HEK293 (cell line): Measurements from ENCODE around the gene PRR19.

Experiments
- BCL11A ChIP-seq: fragments of 450-650 bp; formaldehyde crosslinking; IDR thresholded peaks from 2 replicates; pipeline ENCODE4 v1.5.1; 2016; ENCODE audit warnings: low read depth, missing biosample characterization, missing genetic modification characterization
- BCL11B ChIP-seq: fragments of 450-650 bp; formaldehyde crosslinking; IDR thresholded peaks from 2 replicates; pipeline ENCODE4 v1.5.1; 2016; ENCODE audit warnings: low read depth, missing biosample characterization, missing genetic modification characterization
- GFI1B ChIP-seq: fragments of 450-650 bp; formaldehyde crosslinking; IDR thresholded peaks from 2 replicates; pipeline ENCODE4 v1.5.1; 2016; ENCODE audit warnings: missing biosample characterization, missing genetic modification characterization
- KLF7 ChIP-seq: fragments of 450-650 bp; formaldehyde crosslinking; IDR thresholded peaks from 2 replicates; pipeline ENCODE4 v1.5.1; 2016; ENCODE audit warnings: missing biosample characterization, missing genetic modification characterization, borderline replicate concordance
- MZF1 ChIP-seq: fragments of 450-650 bp; formaldehyde crosslinking; IDR thresholded peaks from 2 replicates; pipeline ENCODE4 v1.5.1; 2017; ENCODE audit warnings: missing biosample characterization, missing genetic modification characterization, borderline replicate concordance
- OSR2 ChIP-seq: fragments of 450-650 bp; formaldehyde crosslinking; IDR thresholded peaks from 2 replicates; pipeline ENCODE4 v1.5.1; 2016; ENCODE audit warnings: missing biosample characterization, missing genetic modification characterization
- REPIN1 ChIP-seq: fragments of 450-650 bp; formaldehyde crosslinking; IDR thresholded peaks from 2 replicates; pipeline ENCODE4 v1.5.1; 2017; ENCODE audit warnings: missing biosample characterization, missing genetic modification characterization, low read depth
- SALL2 ChIP-seq: fragments of 450-650 bp; formaldehyde crosslinking; IDR thresholded peaks from 2 replicates; pipeline ENCODE4 v1.5.0; 2017; ENCODE audit warnings: missing biosample characterization, mild to moderate bottlenecking, missing genetic modification characterization, borderline replicate concordance
- SP2 ChIP-seq: fragments of 450-650 bp; formaldehyde crosslinking; IDR thresholded peaks from 2 replicates; pipeline ENCODE4 v1.5.1; 2016; ENCODE audit warnings: missing biosample characterization, missing genetic modification characterization
- SP7 ChIP-seq: fragments of 450-650 bp; formaldehyde crosslinking; IDR thresholded peaks from 2 replicates; pipeline ENCODE4 v1.5.1; 2016; ENCODE audit warnings: missing biosample characterization, missing genetic modification characterization
- YY1 ChIP-seq: fragments of 450-650 bp; formaldehyde crosslinking; IDR thresholded peaks from 2 replicates; pipeline ENCODE4 v1.5.1; 2018; ENCODE audit warnings: missing biosample characterization, missing genetic modification characterization
- ZBTB7A ChIP-seq: fragments of 450-650 bp; formaldehyde crosslinking; IDR thresholded peaks from 2 replicates; pipeline ENCODE4 v1.5.1; 2016; ENCODE audit warnings: low read depth, missing biosample characterization, missing genetic modification characterization
- ZFP41 ChIP-seq: fragments of 450-650 bp; formaldehyde crosslinking; IDR thresholded peaks from 2 replicates; pipeline ENCODE4 v1.5.1; 2016; ENCODE audit warnings: missing biosample characterization, missing genetic modification characterization, borderline replicate concordance
- ZNF157 ChIP-seq: fragments of 450-650 bp; formaldehyde crosslinking; IDR thresholded peaks from 2 replicates; pipeline ENCODE4 v1.5.1; 2016; ENCODE audit warnings: missing biosample characterization, missing genetic modification characterization
- ZNF214 ChIP-seq: fragments of 450-650 bp; formaldehyde crosslinking; IDR thresholded peaks from 2 replicates; pipeline ENCODE4 v1.5.1; 2017; ENCODE audit warnings: missing biosample characterization, mild to moderate bottlenecking, missing genetic modification characterization, borderline replicate concordance
- ZNF266 ChIP-seq: fragments of 450-650 bp; formaldehyde crosslinking; IDR thresholded peaks from 2 replicates; pipeline ENCODE4 v1.5.1; 2016; ENCODE audit warnings: missing biosample characterization, missing genetic modification characterization, low read depth
- ZNF324 ChIP-seq: fragments of 450-650 bp; formaldehyde crosslinking; IDR thresholded peaks from 2 replicates; pipeline ENCODE4 v1.5.1; 2016; ENCODE audit warnings: missing biosample characterization, missing genetic modification characterization
- ZNF350 ChIP-seq: fragments of 450-650 bp; formaldehyde crosslinking; IDR thresholded peaks from 2 replicates; pipeline ENCODE4 v1.5.0; 2017; ENCODE audit warnings: missing biosample characterization, mild to moderate bottlenecking, missing genetic modification characterization
- ZNF433 ChIP-seq: fragments of 450-650 bp; formaldehyde crosslinking; IDR thresholded peaks from 2 replicates; pipeline ENCODE4 v1.5.1; 2016; ENCODE audit warnings: missing biosample characterization, missing genetic modification characterization, low read depth
- ZNF529 ChIP-seq: fragments of 450-650 bp; formaldehyde crosslinking; IDR thresholded peaks from 2 replicates; pipeline ENCODE4 v1.5.1; 2017; ENCODE audit warnings: missing genetic modification characterization, missing biosample characterization; ENCODE audit not compliant: insufficient replicate concordance
- ZNF561 ChIP-seq: fragments of 450-650 bp; IDR thresholded peaks from 2 replicates; pipeline ENCODE4 v1.5.1; 2018; ENCODE audit warnings: missing biosample characterization, missing genetic modification characterization, borderline replicate concordance
- ZNF623 ChIP-seq: fragments of 450-650 bp; formaldehyde crosslinking; IDR thresholded peaks from 2 replicates; pipeline ENCODE4 v1.5.1; 2016; ENCODE audit warnings: missing biosample characterization, missing genetic modification characterization
- ZNF624 ChIP-seq: fragments of 450-650 bp; formaldehyde crosslinking; IDR thresholded peaks from 2 replicates; pipeline ENCODE4 v1.5.1; 2017; ENCODE audit warnings: missing biosample characterization, missing genetic modification characterization
- ZNF664 ChIP-seq: fragments of 450-650 bp; formaldehyde crosslinking; IDR thresholded peaks from 2 replicates; pipeline ENCODE4 v1.5.1; 2016; ENCODE audit warnings: missing biosample characterization, missing genetic modification characterization
- TF ChIP-seq, protein P1 (sequence below): fragments of 450-650 bp; formaldehyde crosslinking; IDR thresholded peaks from 2 replicates; pipeline ENCODE4 v1.5.1; 2016; ENCODE audit warnings: missing biosample characterization, missing genetic modification characterization
- TF ChIP-seq, protein P2 (sequence below): fragments of 450-650 bp; IDR thresholded peaks from 2 replicates; pipeline ENCODE4 v1.5.1; 2018; ENCODE audit warnings: missing biosample characterization, mild to moderate bottlenecking, missing genetic modification characterization
- TF ChIP-seq, protein P3 (sequence below): fragments of 450-650 bp; formaldehyde crosslinking; IDR thresholded peaks from 2 replicates; pipeline ENCODE4 v1.5.1; 2016; ENCODE audit warnings: missing biosample characterization, missing genetic modification characterization
- TF ChIP-seq, protein P4 (sequence below): fragments of 450-650 bp; formaldehyde crosslinking; IDR thresholded peaks from 2 replicates; pipeline ENCODE4 v1.5.1; 2016; ENCODE audit warnings: missing biosample characterization, missing genetic modification characterization
- TF ChIP-seq, protein P5 (sequence below): fragments of 450-650 bp; formaldehyde crosslinking; IDR thresholded peaks from 2 replicates; pipeline ENCODE4 v1.5.1; 2016; ENCODE audit warnings: missing biosample characterization, missing genetic modification characterization

The PRR19 gene

DNA sequence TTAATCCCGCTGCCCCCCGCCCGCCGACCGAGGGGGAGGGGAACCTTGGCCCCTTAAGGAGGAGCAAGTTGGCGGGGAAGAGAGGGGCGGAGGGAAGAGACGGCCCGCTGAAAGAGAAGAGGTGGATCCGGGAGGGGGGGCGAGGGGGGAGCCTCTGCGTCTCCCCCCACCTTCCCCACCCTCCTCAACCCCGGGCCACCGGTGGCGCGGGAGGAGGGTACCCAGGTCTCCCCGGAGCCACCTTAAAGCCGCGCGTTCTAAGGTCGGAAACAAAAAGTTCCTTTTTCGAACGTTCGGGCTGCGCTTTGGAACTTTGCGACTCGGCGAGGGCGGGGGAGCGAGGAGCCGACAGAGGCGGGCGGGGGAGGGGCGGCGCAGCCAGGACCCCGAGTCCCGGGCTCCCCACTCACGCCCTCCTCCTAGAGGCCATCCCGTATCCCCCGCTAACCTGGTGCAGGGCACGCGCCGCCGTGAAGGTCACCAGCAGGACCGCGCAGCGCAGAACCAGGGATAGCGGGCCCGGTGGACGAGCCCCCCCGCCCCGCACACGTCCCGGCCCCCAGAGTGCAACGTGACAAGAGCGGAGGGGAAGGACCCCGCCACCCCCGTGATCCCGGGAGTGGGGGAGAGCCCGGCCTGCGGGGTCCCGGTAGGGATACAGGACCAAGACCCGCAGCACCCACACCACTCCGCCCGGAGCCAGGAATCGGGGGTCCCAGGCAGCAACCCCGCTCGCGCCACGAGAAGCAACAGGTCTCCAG, 47.7 kb upstream of the PRR19 start (continued):
- no peak for TF ChIP-seq ZNF266
- TF ChIP-seq ZNF529 (tag by site-specific recombination): no peak
- no peak; the same call in 1 of the 2 replicates for TF ChIP-seq YY1 (tag by site-specific recombination)
- no peak for TF ChIP-seq ZNF623
- TF ChIP-seq ZNF214: no peak
- TF ChIP-seq, protein P1, sequence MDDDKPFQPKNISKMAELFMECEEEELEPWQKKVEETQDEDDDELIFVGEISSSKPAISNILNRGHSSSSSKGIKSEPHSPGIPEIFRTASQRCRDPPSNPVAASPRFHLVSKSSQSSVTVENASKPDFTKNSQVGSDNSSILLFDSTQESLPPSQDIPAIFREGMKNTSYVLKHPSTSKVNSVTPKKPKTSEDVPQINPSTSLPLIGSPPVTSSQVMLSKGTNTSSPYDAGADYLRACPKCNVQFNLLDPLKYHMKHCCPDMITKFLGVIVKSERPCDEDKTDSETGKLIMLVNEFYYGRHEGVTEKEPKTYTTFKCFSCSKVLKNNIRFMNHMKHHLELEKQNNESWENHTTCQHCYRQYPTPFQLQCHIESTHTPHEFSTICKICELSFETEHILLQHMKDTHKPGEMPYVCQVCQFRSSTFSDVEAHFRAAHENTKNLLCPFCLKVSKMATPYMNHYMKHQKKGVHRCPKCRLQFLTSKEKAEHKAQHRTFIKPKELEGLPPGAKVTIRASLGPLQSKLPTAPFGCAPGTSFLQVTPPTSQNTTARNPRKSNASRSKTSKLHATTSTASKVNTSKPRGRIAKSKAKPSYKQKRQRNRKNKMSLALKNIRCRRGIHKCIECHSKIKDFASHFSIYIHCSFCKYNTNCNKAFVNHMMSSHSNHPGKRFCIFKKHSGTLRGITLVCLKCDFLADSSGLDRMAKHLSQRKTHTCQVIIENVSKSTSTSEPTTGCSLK (tag by site-specific recombination): no peak
- peak; percentile 69; the same call in 1 of the 2 replicates for TF ChIP-seq BCL11B (tag by site-specific recombination)
- TF ChIP-seq, protein P2, sequence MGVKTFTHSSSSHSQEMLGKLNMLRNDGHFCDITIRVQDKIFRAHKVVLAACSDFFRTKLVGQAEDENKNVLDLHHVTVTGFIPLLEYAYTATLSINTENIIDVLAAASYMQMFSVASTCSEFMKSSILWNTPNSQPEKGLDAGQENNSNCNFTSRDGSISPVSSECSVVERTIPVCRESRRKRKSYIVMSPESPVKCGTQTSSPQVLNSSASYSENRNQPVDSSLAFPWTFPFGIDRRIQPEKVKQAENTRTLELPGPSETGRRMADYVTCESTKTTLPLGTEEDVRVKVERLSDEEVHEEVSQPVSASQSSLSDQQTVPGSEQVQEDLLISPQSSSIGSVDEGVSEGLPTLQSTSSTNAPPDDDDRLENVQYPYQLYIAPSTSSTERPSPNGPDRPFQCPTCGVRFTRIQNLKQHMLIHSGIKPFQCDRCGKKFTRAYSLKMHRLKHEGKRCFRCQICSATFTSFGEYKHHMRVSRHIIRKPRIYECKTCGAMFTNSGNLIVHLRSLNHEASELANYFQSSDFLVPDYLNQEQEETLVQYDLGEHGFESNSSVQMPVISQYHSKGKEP (tag by site-specific recombination): 0 out of 2 replicates have a peak, but pooled peaks have one; percentile 12
- TF ChIP-seq, protein P3, sequence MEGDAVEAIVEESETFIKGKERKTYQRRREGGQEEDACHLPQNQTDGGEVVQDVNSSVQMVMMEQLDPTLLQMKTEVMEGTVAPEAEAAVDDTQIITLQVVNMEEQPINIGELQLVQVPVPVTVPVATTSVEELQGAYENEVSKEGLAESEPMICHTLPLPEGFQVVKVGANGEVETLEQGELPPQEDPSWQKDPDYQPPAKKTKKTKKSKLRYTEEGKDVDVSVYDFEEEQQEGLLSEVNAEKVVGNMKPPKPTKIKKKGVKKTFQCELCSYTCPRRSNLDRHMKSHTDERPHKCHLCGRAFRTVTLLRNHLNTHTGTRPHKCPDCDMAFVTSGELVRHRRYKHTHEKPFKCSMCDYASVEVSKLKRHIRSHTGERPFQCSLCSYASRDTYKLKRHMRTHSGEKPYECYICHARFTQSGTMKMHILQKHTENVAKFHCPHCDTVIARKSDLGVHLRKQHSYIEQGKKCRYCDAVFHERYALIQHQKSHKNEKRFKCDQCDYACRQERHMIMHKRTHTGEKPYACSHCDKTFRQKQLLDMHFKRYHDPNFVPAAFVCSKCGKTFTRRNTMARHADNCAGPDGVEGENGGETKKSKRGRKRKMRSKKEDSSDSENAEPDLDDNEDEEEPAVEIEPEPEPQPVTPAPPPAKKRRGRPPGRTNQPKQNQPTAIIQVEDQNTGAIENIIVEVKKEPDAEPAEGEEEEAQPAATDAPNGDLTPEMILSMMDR (tag by site-specific recombination): peak; percentile 86
- TF ChIP-seq GFI1B (tag by site-specific recombination): no peak
- no peak for TF ChIP-seq OSR2 (tag by site-specific recombination)
- TF ChIP-seq, protein P4, sequence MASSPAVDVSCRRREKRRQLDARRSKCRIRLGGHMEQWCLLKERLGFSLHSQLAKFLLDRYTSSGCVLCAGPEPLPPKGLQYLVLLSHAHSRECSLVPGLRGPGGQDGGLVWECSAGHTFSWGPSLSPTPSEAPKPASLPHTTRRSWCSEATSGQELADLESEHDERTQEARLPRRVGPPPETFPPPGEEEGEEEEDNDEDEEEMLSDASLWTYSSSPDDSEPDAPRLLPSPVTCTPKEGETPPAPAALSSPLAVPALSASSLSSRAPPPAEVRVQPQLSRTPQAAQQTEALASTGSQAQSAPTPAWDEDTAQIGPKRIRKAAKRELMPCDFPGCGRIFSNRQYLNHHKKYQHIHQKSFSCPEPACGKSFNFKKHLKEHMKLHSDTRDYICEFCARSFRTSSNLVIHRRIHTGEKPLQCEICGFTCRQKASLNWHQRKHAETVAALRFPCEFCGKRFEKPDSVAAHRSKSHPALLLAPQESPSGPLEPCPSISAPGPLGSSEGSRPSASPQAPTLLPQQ (tag by site-specific recombination): peak; percentile 94
- no peak for TF ChIP-seq ZNF624 (tag by site-specific recombination)
- TF ChIP-seq SALL2 (tag by site-specific recombination): no peak
- TF ChIP-seq BCL11A (tag by site-specific recombination): peak; percentile 45; the same call in 1 of the 2 replicates
- TF ChIP-seq ZNF350 (tag by site-specific recombination): no peak
- TF ChIP-seq, protein P5, sequence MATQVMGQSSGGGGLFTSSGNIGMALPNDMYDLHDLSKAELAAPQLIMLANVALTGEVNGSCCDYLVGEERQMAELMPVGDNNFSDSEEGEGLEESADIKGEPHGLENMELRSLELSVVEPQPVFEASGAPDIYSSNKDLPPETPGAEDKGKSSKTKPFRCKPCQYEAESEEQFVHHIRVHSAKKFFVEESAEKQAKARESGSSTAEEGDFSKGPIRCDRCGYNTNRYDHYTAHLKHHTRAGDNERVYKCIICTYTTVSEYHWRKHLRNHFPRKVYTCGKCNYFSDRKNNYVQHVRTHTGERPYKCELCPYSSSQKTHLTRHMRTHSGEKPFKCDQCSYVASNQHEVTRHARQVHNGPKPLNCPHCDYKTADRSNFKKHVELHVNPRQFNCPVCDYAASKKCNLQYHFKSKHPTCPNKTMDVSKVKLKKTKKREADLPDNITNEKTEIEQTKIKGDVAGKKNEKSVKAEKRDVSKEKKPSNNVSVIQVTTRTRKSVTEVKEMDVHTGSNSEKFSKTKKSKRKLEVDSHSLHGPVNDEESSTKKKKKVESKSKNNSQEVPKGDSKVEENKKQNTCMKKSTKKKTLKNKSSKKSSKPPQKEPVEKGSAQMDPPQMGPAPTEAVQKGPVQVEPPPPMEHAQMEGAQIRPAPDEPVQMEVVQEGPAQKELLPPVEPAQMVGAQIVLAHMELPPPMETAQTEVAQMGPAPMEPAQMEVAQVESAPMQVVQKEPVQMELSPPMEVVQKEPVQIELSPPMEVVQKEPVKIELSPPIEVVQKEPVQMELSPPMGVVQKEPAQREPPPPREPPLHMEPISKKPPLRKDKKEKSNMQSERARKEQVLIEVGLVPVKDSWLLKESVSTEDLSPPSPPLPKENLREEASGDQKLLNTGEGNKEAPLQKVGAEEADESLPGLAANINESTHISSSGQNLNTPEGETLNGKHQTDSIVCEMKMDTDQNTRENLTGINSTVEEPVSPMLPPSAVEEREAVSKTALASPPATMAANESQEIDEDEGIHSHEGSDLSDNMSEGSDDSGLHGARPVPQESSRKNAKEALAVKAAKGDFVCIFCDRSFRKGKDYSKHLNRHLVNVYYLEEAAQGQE (tag by site-specific recombination): no peak
- peak; percentile 95; the same call in 1 of the 2 replicates for TF ChIP-seq ZNF561 (tag by site-specific recombination)
- no peak for TF ChIP-seq ZNF433 (tag by site-specific recombination)
- 0 out of 2 replicates have a peak, but pooled peaks have one; percentile 44 for TF ChIP-seq SP7
- no peak; the same call in 1 of the 2 replicates for TF ChIP-seq MZF1 (tag by site-specific recombination)
- TF ChIP-seq ZFP41: no peak
- TF ChIP-seq SP2: peak; percentile 52
- peak; percentile 46; the same call in 1 of the 2 replicates for TF ChIP-seq KLF7 (tag by site-specific recombination)
- TF ChIP-seq ZNF324 (tag by site-specific recombination): no peak
- no peak for TF ChIP-seq ZNF157 (tag by site-specific recombination)
- TF ChIP-seq REPIN1 (tag by site-specific recombination): no peak
- no peak for TF ChIP-seq ZNF664 (tag by site-specific recombination)
- peak; percentile 89 for TF ChIP-seq ZBTB7A (tag by site-specific recombination)
